ENCODE results near the gene OPCML.

Gene OPCML

DNA sequence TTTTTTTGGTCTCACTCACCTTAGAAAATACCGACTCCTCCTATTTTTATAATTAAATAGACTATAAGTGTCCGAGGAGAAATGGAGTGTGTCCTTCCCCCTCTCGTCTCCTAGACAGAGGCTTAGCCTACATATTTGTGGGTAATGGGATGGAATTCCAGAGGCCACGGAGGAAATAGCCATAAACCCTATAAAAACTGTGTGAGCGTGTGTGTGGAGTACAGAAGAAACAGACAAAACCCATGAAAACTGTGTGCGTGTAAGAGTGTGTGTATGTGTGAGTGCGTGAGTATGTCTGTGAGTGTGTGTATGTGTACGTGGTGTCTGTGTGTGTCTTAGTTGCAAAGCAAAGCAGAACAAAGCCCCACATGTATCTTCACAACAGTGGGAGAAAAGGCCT, 883.5 kb downstream of the OPCML start:
- intact Hi-C loops (cut with micrococcal nuclease), result no loop called here
- Mint-ChIP-seq H3K9me3 (peaks cover 24% of the 10 kb centered on the region), H3K36me3 (ENCODE audit: low read depth) (no peaks in the 10 kb centered on the region), H3K27me3 (no peaks in the 10 kb centered on the region), H3K4me1 (ENCODE audit: low read depth) (no peaks in the 10 kb centered on the region), H3K27ac (no peak overlapping the region), H3K4me3 (no peak overlapping the region)

DNA sequence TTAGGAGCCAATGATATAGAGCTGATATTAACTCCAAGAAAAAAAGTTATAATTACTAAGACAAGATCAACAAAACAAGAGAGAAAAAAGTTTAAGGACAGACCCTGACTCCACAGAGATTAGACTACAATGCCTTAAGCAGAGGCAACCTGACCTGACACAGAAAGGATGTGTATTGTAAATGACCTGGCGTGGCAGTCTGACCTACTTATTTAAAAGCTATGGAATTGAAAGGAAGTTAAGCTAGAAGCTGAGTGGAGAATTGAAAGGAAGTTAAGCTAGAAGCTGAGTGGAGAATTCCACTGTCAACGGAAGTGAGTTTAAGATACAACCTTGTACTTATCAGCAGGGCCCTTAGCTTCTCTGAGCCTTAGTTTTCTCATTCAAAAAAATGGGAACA, 885.4 kb downstream of the OPCML start:
- no peaks in the 10 kb centered on the region for H3K4me1 Mint-ChIP-seq (ENCODE audit: low read depth)
- H3K9me3 Mint-ChIP-seq, result peaks cover 24% of the 10 kb centered on the region
- no peaks in the 10 kb centered on the region for H3K27me3 Mint-ChIP-seq
- intact Hi-C loops (cut with micrococcal nuclease), result no loop called here
- H3K36me3 Mint-ChIP-seq (ENCODE audit: low read depth), result no peaks in the 10 kb centered on the region
- H3K27ac Mint-ChIP-seq, result no peak overlapping the region
- no peak overlapping the region for H3K4me3 Mint-ChIP-seq

DNA sequence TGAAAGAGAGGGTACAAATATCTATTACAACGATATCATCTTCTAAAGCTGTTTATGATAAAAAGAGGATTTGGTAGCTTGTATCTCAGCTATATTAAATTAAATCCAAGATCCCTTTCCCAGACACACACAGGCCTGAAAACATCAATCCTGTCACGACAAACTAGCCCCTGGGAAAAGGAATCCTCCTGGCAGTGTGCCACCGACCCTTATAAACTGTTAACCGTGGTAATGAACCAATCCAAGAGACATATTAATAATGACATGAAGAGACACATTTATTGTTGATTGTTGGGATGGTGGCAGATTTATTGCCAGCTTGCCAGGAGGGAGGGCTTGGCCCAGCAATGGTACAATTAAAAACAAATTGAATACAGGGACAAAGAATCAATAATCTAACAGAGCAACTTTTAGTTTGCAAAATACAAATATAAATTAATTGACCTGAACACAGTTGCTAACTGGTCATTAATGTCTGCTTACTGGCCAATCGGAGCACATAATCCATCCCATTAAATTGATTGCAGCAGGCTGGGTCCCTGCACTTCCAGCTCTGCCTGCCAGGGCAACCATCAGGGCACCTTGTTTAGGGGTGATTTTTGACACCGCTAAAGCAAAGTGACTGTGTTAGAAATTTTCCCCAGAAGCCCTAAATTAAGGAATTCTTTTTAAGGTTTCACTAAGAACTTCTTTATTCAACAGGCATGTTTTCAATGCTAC, 887.6 kb downstream of the OPCML start:
- intact Hi-C loops (cut with micrococcal nuclease), result no loop called here
- no peaks in the 10 kb centered on the region for H3K4me1 Mint-ChIP-seq (ENCODE audit: low read depth)
- H3K4me3 Mint-ChIP-seq, result no peak overlapping the region
- no peak overlapping the region for H3K27ac Mint-ChIP-seq
- peaks cover 24% of the 10 kb centered on the region for H3K9me3 Mint-ChIP-seq
- H3K27me3 Mint-ChIP-seq, result no peaks in the 10 kb centered on the region
- no peaks in the 10 kb centered on the region for H3K36me3 Mint-ChIP-seq (ENCODE audit: low read depth)

DNA sequence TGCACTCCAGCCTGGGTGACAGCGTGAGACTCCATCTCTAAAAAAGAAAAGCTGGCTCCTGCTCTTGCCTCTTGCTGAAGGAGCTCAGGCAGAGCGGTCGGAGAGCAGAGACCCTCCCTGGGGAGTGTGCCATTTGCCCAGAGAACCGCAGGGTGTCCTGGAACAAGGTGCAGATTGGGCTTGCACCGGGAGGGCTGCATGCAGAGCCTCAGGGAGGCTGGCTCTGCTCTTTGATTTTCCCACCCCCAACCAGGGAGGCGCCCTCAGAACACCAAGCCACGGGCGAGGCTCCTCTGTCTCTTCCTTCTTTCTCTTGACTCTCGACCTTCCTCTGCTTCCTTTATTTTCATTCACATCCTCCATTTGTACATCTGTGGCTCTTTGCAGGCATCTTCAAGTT, 889.1 kb downstream of the OPCML start:
- intact Hi-C loops (cut with micrococcal nuclease), result no loop called here
- no peaks in the 10 kb centered on the region for H3K36me3 Mint-ChIP-seq (ENCODE audit: low read depth)
- no peak overlapping the region for H3K4me3 Mint-ChIP-seq
- peaks cover 24% of the 10 kb centered on the region for H3K9me3 Mint-ChIP-seq
- H3K4me1 Mint-ChIP-seq (ENCODE audit: low read depth), result no peaks in the 10 kb centered on the region
- no peak overlapping the region for H3K27ac Mint-ChIP-seq
- H3K27me3 Mint-ChIP-seq, result no peaks in the 10 kb centered on the region

GRCh38 chr11:132640952-132641351, 891.3 kb downstream of the OPCML start:
- no peaks in the 10 kb centered on the region for H3K4me1 Mint-ChIP-seq (ENCODE audit: low read depth)
- H3K4me3 Mint-ChIP-seq, result no peak overlapping the region
- peaks cover 14% of the 10 kb centered on the region for H3K9me3 Mint-ChIP-seq
- no peaks in the 10 kb centered on the region for H3K36me3 Mint-ChIP-seq (ENCODE audit: low read depth)
- no peaks in the 10 kb centered on the region for H3K27me3 Mint-ChIP-seq
- intact Hi-C loops (cut with micrococcal nuclease), result no loop called here
- H3K27ac Mint-ChIP-seq, result no peak overlapping the region

DNA sequence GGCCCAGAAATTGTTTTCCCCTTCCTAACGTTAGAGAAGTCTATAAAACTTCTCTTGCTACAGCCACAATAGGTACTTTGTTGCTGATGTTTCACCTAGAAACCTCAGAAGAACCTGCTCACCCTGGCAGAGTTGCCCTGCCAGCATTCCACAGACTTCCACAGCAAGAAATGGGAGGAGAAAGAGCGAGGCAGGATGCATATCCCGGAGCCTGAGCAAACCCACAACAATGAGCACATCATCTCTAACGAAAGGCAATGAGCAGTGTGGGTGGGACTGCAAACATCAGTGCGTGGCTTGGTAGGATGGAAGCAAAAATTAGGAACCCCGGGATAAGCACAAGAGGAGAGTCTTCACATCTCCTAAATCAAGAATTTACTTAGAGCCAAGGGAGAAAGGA, 892.3 kb downstream of the OPCML start:
- intact Hi-C loops (cut with micrococcal nuclease), result no loop called here
- Mint-ChIP-seq H3K27me3 (no peaks in the 10 kb centered on the region), H3K36me3 (ENCODE audit: low read depth) (no peaks in the 10 kb centered on the region), H3K4me3 (no peak overlapping the region), H3K27ac (no peak overlapping the region), H3K9me3 (peaks cover 9% of the 10 kb centered on the region), H3K4me1 (ENCODE audit: low read depth) (no peaks in the 10 kb centered on the region)

- Mint-ChIP-seq H3K9me3 (peaks cover 9% of the 10 kb centered on the region), H3K4me3 (no peak overlapping the region), H3K27ac (no peak overlapping the region), H3K27me3 (no peaks in the 10 kb centered on the region), H3K36me3 (ENCODE audit: low read depth) (no peaks in the 10 kb centered on the region), H3K4me1 (ENCODE audit: low read depth) (no peaks in the 10 kb centered on the region)
- intact Hi-C loops (cut with micrococcal nuclease), result no loop called here
Measured at GRCh38 chr11:132639403-132639802, 892.9 kb downstream of the OPCML start.

DNA sequence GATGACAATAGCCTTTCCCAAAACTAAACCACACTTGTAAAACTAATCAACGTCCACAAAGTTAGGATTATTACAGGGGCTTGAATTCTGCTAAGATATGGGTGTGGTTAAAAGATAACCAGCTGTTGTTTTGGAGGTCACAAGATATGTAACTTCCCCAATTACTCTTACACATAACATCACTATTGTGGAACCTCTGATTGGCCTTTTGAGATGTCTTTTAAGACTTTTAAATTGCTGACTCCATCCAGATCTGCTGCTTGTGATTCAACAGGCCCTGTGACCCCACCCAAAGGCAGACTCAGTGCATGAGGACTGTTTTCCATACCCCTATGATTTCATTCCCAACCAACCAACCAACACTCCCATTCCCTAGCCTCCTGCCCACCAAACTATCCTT, 893.9 kb downstream of the OPCML start:
- peaks cover 4% of the 10 kb centered on the region for H3K9me3 Mint-ChIP-seq
- H3K27me3 Mint-ChIP-seq, result no peaks in the 10 kb centered on the region
- H3K4me1 Mint-ChIP-seq (ENCODE audit: low read depth), result no peaks in the 10 kb centered on the region
- intact Hi-C loops (cut with micrococcal nuclease), result no loop called here
- no peaks in the 10 kb centered on the region for H3K36me3 Mint-ChIP-seq (ENCODE audit: low read depth)
- no peak overlapping the region for H3K27ac Mint-ChIP-seq
- H3K4me3 Mint-ChIP-seq, result no peak overlapping the region

DNA sequence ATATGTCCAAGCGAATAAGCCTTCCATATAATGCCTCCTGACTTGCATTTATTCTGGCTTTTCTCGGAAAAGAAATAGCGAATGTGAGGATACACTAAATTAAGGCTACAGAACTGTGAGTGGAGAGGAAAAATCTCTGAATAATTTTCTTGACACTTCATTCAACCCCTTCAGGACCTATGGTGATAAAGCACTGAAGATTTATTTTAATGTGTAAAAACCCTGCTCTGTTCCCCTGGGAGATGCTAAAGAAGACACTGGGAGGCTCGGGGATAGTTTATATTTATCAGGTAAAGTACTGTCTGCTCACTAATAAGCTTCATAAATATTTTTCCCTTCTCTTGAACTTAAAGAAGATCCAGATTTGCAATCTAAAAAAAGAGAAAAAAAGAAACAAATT, 895.8 kb downstream of the OPCML start:
- no peaks in the 10 kb centered on the region for H3K36me3 Mint-ChIP-seq (ENCODE audit: low read depth)
- no peak overlapping the region for H3K4me3 Mint-ChIP-seq
- H3K27ac Mint-ChIP-seq, result no peak overlapping the region
- intact Hi-C loops (cut with micrococcal nuclease), result no loop called here
- no peaks in the 10 kb centered on the region for H3K9me3 Mint-ChIP-seq
- H3K27me3 Mint-ChIP-seq, result no peaks in the 10 kb centered on the region
- no peaks in the 10 kb centered on the region for H3K4me1 Mint-ChIP-seq (ENCODE audit: low read depth)

- H3K27me3 Mint-ChIP-seq, result no peaks in the 10 kb centered on the region
- intact Hi-C loops (cut with micrococcal nuclease), result no loop called here
Measured at GRCh38 chr11:132632641-132633124, 899.6 kb downstream of the OPCML start.

GRCh38 chr11:132631989-132632388, 900.3 kb downstream of the OPCML start:
- H3K27ac Mint-ChIP-seq, result no peak overlapping the region
- H3K4me3 Mint-ChIP-seq, result no peak overlapping the region
- H3K27me3 Mint-ChIP-seq, result no peaks in the 10 kb centered on the region
- intact Hi-C loops (cut with micrococcal nuclease), result no loop called here
- H3K4me1 Mint-ChIP-seq (ENCODE audit: low read depth), result no peaks in the 10 kb centered on the region
- H3K9me3 Mint-ChIP-seq, result peaks cover 8% of the 10 kb centered on the region
- H3K36me3 Mint-ChIP-seq (ENCODE audit: low read depth), result no peaks in the 10 kb centered on the region

More at GRCh38 chr11:132632641-132633124, 899.6 kb downstream of the OPCML start:
- Mint-ChIP-seq H3K4me1 (ENCODE audit: low read depth) (no peaks in the 10 kb centered on the region), H3K4me3 (no peak overlapping the region), H3K9me3 (peaks cover 8% of the 10 kb centered on the region), H3K27ac (no peak overlapping the region), H3K36me3 (ENCODE audit: low read depth) (no peaks in the 10 kb centered on the region)

DNA sequence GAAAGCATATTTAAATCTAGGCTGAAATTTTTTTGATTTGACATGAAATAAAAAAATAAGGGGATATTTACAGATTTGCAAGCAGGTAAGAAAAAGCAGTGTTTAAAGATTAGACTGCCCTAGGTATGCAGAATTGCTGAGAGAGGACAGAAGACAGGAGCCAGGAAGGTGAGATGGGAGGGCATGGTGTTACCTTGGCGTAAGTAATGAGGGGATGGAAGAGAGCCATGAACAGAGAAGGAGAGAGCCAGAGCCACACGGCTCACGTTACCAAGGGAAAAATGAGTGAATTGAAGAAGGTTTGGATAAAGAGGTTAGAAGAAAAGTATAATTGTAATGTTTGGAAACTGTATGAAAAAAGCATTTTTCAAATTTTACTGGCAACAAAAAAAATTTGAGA, 904.3 kb downstream of the OPCML start:
- intact Hi-C loops (cut with micrococcal nuclease), result no loop called here
- H3K36me3 Mint-ChIP-seq (ENCODE audit: low read depth), result no peaks in the 10 kb centered on the region

GRCh38 chr11:132626446-132626845, 905.9 kb downstream of the OPCML start:
- intact Hi-C loops (cut with micrococcal nuclease), result no loop called here
- Mint-ChIP-seq H3K27me3 (no peaks in the 10 kb centered on the region), H3K4me3 (no peak overlapping the region), H3K36me3 (ENCODE audit: low read depth) (no peaks in the 10 kb centered on the region), H3K27ac (no peak overlapping the region), H3K9me3 (peaks cover 28% of the 10 kb centered on the region), H3K4me1 (ENCODE audit: low read depth) (no peaks in the 10 kb centered on the region)

More for the DNA sequence above, 904.3 kb downstream of the OPCML start:
- H3K4me3 Mint-ChIP-seq, result no peak overlapping the region
- no peaks in the 10 kb centered on the region for H3K4me1 Mint-ChIP-seq (ENCODE audit: low read depth)
- no peak overlapping the region for H3K27ac Mint-ChIP-seq
- H3K9me3 Mint-ChIP-seq, result peaks cover 20% of the 10 kb centered on the region
- no peaks in the 10 kb centered on the region for H3K27me3 Mint-ChIP-seq

DNA sequence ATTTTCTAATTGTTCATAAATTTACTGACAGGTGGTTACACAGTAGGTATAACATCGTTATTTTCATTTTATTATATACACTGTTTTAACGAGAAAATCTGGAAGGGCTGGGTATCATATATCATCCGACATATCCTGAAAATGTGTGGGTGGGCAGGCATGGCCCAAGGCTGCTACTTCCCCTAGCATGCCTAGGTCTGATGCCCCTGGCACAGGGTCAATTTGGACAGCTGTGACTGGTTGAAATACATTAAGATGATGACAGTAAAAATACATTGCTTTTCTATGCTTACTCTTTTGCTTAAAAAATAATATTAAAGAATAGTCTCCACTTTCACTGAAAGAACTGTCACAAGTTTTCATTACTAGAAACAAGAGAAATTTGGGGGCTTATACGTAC, 908.8 kb downstream of the OPCML start:
- Mint-ChIP-seq H3K4me3 (no peak overlapping the region), H3K27me3 (no peaks in the 10 kb centered on the region)
- intact Hi-C loops (cut with micrococcal nuclease), result no loop called here

GRCh38 chr11:132621976-132622580, 910.2 kb downstream of the OPCML start:
- intact Hi-C loops (cut with micrococcal nuclease), result no loop called here
- H3K4me3 Mint-ChIP-seq, result no peak overlapping the region
- H3K9me3 Mint-ChIP-seq, result peaks cover 39% of the 10 kb centered on the region
- H3K4me1 Mint-ChIP-seq (ENCODE audit: low read depth), result no peaks in the 10 kb centered on the region
- H3K36me3 Mint-ChIP-seq (ENCODE audit: low read depth), result no peaks in the 10 kb centered on the region
- no peaks in the 10 kb centered on the region for H3K27me3 Mint-ChIP-seq
- no peak overlapping the region for H3K27ac Mint-ChIP-seq

More for the DNA sequence above, 908.8 kb downstream of the OPCML start:
- no peaks in the 10 kb centered on the region for H3K36me3 Mint-ChIP-seq (ENCODE audit: low read depth)
- H3K9me3 Mint-ChIP-seq, result peaks cover 35% of the 10 kb centered on the region
- no peak overlapping the region for H3K27ac Mint-ChIP-seq
- H3K4me1 Mint-ChIP-seq (ENCODE audit: low read depth), result no peaks in the 10 kb centered on the region

Data from dendritic cell treated with granulocyte-macrophage colony-stimulating factor and Interleukin-4, amounts not matched to agents 40 ng/mL and 50 ng/mL, for 4 days (primary cell).